Heart right ventricle (tissue), 16 donors: ENCODE data around the gene PNPLA6. TPM values are rescaled to one million over a fixed set of nuclear protein-coding genes. Genes with fewer than 3 reads are reported as not detected.

Experiments
- ATAC-seq, 8 donors: fragments of 200-7000 bp; cut with Tn5 transposase; one replicate each; pipeline ENCODE4 v1.9.1; 2020; ENCODE audit warnings: mild to moderate bottlenecking in 8 of 8, moderate library complexity in 8 of 8, moderate number of reproducible peaks in 1 of 8
- DNase-seq, 2 donors: peaks; one replicate each; pipeline ENCODE4 v3.0.0-alpha.2; 2020
- H3K27ac ChIP-seq, 10 donors: fragments of 200-600 bp; sonication (generic) in 2 of 10; one replicate each; pipeline versions ENCODE4 v1.5.0 to v1.8.0; 2020 to 2022; ENCODE audit warnings: mild to moderate bottlenecking in 3 of 10
- H3K27me3 ChIP-seq, 7 donors: fragments of 200-600 bp; one replicate each; pipeline ENCODE4 v1.8.0; 2021 to 2022; ENCODE audit warnings: mild to moderate bottlenecking in 2 of 7
- H3K36me3 ChIP-seq, 9 donors: fragments of 200-600 bp; sonication (generic) in 1 of 9; one replicate each; pipeline versions ENCODE4 v1.5.0 to v1.8.0; 2020 to 2022; ENCODE audit warnings: mild to moderate bottlenecking in 2 of 9
- H3K4me1 ChIP-seq, 9 donors: fragments of 200-600 bp; sonication (generic) in 1 of 9; one replicate each; pipeline versions ENCODE4 v1.5.0 to v1.8.0; 2020 to 2022; ENCODE audit warnings: mild to moderate bottlenecking in 4 of 9
- H3K4me3 ChIP-seq, 10 donors: fragments of 200-600 bp; sonication (generic) in 2 of 10; one replicate each; pipeline versions ENCODE4 v1.5.0 to v1.8.0; 2020 to 2022; ENCODE audit warnings: mild to moderate bottlenecking in 7 of 10, moderate library complexity in 2 of 10
- H3K9me3 ChIP-seq, 11 donors: fragments of 200-600 bp in 10 of 11; sonication (generic) in 2 of 11; one replicate each; pipeline versions ENCODE4 v1.5.0 to v1.8.0; 2013 to 2022; ENCODE audit warnings: mild to moderate bottlenecking in 2 of 11, control low read depth in 1 of 11, moderate library complexity in 1 of 11
- WGBS, 2 donors: extraction: QIAGEN DNeasy Blood & Tissue Kit; methylation state at CpG; one replicate each; pipeline ENCODE4 v1.1.7; 2013; ENCODE audit warnings: inconsistent platforms in 1 of 2; 5-methylcytosine and 5-hydroxymethylcytosine counted together
- intact Hi-C, 10 donors: fragments of 100-400 bp; cut with DNase I; formaldehyde crosslinking; loops; one replicate each; pipeline versions ENCODE4 v1.11.1 to v1.14.2; 2022
- polyA plus RNA-seq, 2 donors: library from polyadenylated mRNA; stranded (reverse); fragments of 200-250 nt; gene quantifications; one replicate each; pipeline ENCODE4 v1.2.3, GENCODE V29; 2013
- total RNA-seq, 10 donors: library from RNA; stranded (reverse); fragmentation: NEBNext Ultra II Directional in 3 of 10; extraction: Animal tissue kit (Norgen Biotek cat#: 25700) in 3 of 10; gene quantifications; one replicate each; pipeline versions ENCODE4 v1.2.1 to v1.2.4, GENCODE V29; 2021 to 2023
- TF ChIP-seq, protein P1 (sequence below), 9 donors: fragments of 200-600 bp; sonication (generic) in 2 of 9; IDR thresholded peaks; one replicate each; pipeline versions ENCODE4 v1.5.0 to v1.8.0; 2021 to 2022; ENCODE audit warnings: antibody characterized with exemption in 9 of 9, mild to moderate bottlenecking in 5 of 9, moderate library complexity in 1 of 9
- donor health status: Arrhythmogenic right ventricular cardiomyopathy.
- donor health status: ischemic (EF 13 %, LVEDD 7.1; RV severe dilation, severe dysfunction).
- donor health status: healthy with polysubstance abuse.
- donor health status: DM: no; HTN: yes; CAD: no.
- donor health status: DM: no; HTN: no; CAD: no.
- donor health status: ischemic (EF 25% LVEDD 6.9; RV normal size, moderate dysfunction).
- donor health status: ischemic (EF 25% LVEDD 5.7; RV mildly dilated, moderate dysfunction).
- donor health status: healthy.
- donor health status: DM: yes; HTN: yes; CAD: no.
- donor health status: Ischemic cardiomyopathy.
- donor health status: ischemic (EF 35%, LVEDD 5.7; RV mildly dilated, moderate dysfunction).
- donor health status: nonischemic (EF 11% LVEDD 7.7; RV severe dilation, severe dysfunction).
- donor health status: DM: yes; HTN: yes; CAD: no.
- donor health status: PGD.
- donor health status: ischemic (EF 29% LVEDD 5.4; RV normal size, mild dysfunction).
- donor health status: nonischemic (EF 23%, LVEDD 6.1; RV moderate dilation, normal function).

Gene PNPLA6
- total and polyA plus RNA-seq, 12 donors: 33.9 to 73.8 (median 41.6) TPM

GRCh38 chr19:7598180-7598579, 62.7 kb downstream of the PNPLA6 start:
- Histone ChIP-seq H3K4me1 (peaks cover 0 to 5% (median 0%) of the 10 kb centered on the region in 9 donors), H3K4me3 (no peak overlapping the region), H3K36me3 (no peaks in the 10 kb centered on the region), H3K9me3 (no peaks in the 10 kb centered on the region), H3K27ac (no peak overlapping the region), H3K27me3 (peaks cover 0 to 66% (median 61%) of the 10 kb centered on the region in 7 donors)
- TF ChIP-seq, protein P1, sequence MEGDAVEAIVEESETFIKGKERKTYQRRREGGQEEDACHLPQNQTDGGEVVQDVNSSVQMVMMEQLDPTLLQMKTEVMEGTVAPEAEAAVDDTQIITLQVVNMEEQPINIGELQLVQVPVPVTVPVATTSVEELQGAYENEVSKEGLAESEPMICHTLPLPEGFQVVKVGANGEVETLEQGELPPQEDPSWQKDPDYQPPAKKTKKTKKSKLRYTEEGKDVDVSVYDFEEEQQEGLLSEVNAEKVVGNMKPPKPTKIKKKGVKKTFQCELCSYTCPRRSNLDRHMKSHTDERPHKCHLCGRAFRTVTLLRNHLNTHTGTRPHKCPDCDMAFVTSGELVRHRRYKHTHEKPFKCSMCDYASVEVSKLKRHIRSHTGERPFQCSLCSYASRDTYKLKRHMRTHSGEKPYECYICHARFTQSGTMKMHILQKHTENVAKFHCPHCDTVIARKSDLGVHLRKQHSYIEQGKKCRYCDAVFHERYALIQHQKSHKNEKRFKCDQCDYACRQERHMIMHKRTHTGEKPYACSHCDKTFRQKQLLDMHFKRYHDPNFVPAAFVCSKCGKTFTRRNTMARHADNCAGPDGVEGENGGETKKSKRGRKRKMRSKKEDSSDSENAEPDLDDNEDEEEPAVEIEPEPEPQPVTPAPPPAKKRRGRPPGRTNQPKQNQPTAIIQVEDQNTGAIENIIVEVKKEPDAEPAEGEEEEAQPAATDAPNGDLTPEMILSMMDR (IDR thresholded peaks at IDR 0.05): no peak
- intact Hi-C loops: no loop called here
- 64 to 65% methylated on average over 6 of the region's 6 CpGs for WGBS, 2 donors
- no peak for DNase-seq
- ATAC-seq: no peak

DNA sequence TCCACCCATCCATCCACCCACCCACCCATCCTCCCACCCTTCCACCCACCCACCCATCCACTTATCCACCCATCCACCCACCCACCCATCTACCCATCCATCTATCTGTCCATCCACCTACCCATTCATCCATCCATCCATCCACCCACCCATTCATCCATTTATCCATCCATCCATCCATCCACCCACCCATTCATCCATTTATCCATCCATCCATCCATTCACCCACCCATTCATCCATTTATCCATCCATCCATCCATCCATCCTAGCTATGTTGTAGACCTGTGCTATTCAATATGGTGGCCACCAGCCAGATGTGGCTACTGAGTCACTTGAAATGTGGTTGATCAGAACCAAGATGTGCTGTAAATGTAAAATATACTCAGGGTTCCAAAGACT, 65.2 kb downstream of the PNPLA6 start:
- ATAC-seq (no peak), DNase-seq (no peak)
- H3K27ac ChIP-seq: no peak overlapping the region
- no peak overlapping the region for H3K4me3 ChIP-seq
- H3K36me3 ChIP-seq: no peaks in the 10 kb centered on the region
- H3K4me1 ChIP-seq: peaks cover 0 to 5% (median 0%) of the 10 kb centered on the region in 9 donors
- peaks cover 0 to 62% (median 52%) of the 10 kb centered on the region in 7 donors for H3K27me3 ChIP-seq
- H3K9me3 ChIP-seq: no peaks in the 10 kb centered on the region
- TF ChIP-seq, protein P1 (IDR thresholded peaks at IDR 0.05): no peak
- intact Hi-C loops: no loop called here

DNA sequence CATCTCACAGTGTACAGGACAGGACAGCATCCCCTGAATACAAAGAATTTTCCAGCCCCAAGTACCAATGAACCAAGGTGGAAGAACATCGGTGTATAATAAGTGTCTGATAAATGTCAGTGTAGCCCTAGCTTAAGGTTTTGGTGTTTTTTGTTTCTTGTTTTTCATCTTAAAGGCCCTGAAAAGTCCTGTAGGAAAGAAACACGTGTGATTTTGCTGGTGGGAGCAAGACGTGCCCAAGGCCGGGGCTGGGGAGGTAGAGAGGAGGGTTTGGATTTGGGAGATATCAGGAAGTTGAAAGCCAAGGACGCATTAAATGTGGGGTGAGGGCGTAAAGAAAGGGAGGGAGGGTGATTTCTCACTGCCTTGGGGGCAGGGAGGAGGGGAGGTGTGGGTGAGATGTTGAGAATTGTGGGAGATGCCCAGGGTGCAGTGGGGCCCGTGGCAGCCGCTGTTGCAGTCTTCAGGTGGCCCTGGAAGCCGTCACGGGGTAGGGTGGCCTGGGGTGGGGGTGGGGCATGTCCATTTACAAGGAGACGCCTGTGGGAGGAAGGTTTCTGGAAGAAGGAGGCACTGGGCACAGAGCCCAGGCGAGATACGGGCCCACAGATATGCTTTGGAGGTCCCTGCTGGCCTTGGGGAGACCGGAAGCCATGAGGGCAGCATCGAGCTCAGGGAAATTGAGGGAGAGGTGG, 66.9 kb downstream of the PNPLA6 start:
- 31 to 32% methylated on average over 15 of the region's 15 CpGs for WGBS, 2 donors
- ATAC-seq (no peak), DNase-seq (no peak)
- H3K36me3 ChIP-seq: no peaks in the 10 kb centered on the region
- H3K27ac ChIP-seq: no peak overlapping the region
- H3K4me3 ChIP-seq: no peak overlapping the region
- H3K27me3 ChIP-seq: peaks cover 0 to 57% (median 44%) of the 10 kb centered on the region in 7 donors
- TF ChIP-seq, protein P1 (IDR thresholded peaks at IDR 0.05): no peak
- no peaks in the 10 kb centered on the region for H3K4me1 ChIP-seq
- intact Hi-C loops: no loop called here
- H3K9me3 ChIP-seq: no peaks in the 10 kb centered on the region

GRCh38 chr19:7602935-7603497, 67.5 kb downstream of the PNPLA6 start:
- intact Hi-C loops: no loop called here

More at GRCh38 chr19:7602935-7603497, 67.5 kb downstream of the PNPLA6 start:
- Histone ChIP-seq H3K27me3 (peaks cover 0 to 53% (median 38%) of the 10 kb centered on the region in 7 donors), H3K9me3 (no peaks in the 10 kb centered on the region), H3K4me3 (no peak overlapping the region), H3K4me1 (no peaks in the 10 kb centered on the region), H3K27ac (no peak overlapping the region), H3K36me3 (no peaks in the 10 kb centered on the region)
- TF ChIP-seq, protein P1 (IDR thresholded peaks at IDR 0.05): no peak
- no peak for ATAC-seq
- no peak for DNase-seq
- 65 to 74% methylated on average over 11 of the region's 11 CpGs for WGBS, 2 donors
